Measurements from ENCODE around the gene PHETA2. TPM values are rescaled to one million over a fixed set of nuclear protein-coding genes. Genes with fewer than 3 reads are reported as not detected.

The PHETA2 gene
- polyA plus RNA-seq, 2 of the 4 experiments (the other 2 are of a cell fraction), result 0.03 TPM; not detected in 1

DNA sequence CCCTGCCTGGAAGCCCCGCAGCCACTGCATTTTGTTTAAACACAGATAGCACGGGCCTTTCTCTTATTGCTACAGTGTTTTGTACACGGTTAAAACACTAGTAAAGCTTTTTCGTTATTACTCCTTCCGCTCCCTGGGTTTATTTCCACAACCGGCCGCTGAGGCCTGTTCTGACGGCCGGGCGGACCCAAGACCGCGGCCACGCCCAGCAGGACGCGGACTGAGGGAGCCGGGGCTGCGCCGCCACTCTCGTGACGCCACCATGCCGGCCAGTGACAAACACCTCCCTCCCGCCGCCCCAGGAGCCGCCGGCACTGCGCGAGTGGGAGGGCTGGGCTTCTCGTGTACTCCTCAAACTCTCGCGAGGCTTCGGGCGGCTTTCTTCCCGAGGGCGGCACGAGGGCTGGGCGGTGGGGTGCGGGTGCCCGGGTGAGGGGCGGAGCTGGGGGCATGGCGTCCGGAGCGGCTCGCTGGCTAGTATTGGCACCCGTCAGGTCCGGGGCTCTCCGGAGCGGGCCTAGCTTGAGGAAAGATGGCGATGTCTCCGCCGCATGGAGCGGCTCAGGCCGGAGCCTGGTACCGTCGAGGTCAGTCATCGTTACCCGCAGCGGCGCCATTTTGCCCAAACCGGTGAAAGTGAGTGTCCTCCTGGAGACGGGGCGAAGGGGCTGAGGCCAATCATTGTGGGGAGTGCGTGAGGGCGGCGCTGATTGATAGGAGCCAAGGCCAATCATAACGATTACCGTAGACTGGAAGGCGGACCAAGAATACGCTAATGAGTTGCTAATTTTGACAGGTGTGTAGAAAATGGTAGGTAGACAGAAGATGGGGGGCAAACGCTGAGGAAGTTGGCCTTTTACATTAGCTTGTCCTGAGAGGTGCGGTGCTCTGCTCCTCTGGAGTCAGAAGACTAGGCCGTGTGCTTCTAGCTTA lies 5.5 kb downstream of the PHETA2 start, which contains the start of gene SMDT1 (continued):
- TF ChIP-seq, protein P1, sequence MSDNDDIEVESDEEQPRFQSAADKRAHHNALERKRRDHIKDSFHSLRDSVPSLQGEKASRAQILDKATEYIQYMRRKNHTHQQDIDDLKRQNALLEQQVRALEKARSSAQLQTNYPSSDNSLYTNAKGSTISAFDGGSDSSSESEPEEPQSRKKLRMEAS (IDR thresholded peaks at IDR 0.05), result peak; percentile 91
- no peak for TF ChIP-seq RCOR1 (IDR thresholded peaks at IDR 0.05; ENCODE audit: low read depth, low read length)
- no peak for TF ChIP-seq SMC3 (IDR thresholded peaks at IDR 0.05)
- TF ChIP-seq ZC3H11A (IDR thresholded peaks at IDR 0.05), result no peak
- TF ChIP-seq HOXA7 (CRISPR knock-in tag; IDR thresholded peaks at IDR 0.05), result no peak
- TF ChIP-seq HDAC2 (IDR thresholded peaks at IDR 0.05), result no peak
- TF ChIP-seq JUNB (IDR thresholded peaks at IDR 0.05), result no peak
- TF ChIP-seq NPAS2 (CRISPR knock-in tag; IDR thresholded peaks at IDR 0.05; ENCODE audit: borderline replicate concordance), result no peak
- TF ChIP-seq NR3C1 (IDR thresholded peaks at IDR 0.05), result no peak
- TF ChIP-seq MAZ (IDR thresholded peaks at IDR 0.05; ENCODE audit: borderline replicate concordance, low read depth, low read length), result 0 out of 2 replicates have a peak, but pooled peaks have one; percentile 12
- no peak for TF ChIP-seq ZNF302 (CRISPR knock-in tag; IDR thresholded peaks at IDR 0.05)
- peak; percentile 52; the same call in 1 of the 2 replicates for TF ChIP-seq HMGXB4 (CRISPR knock-in tag; IDR thresholded peaks at IDR 0.05; ENCODE audit: borderline replicate concordance)
- peak; percentile 95 for TF ChIP-seq HOXB13 (CRISPR knock-in tag; IDR thresholded peaks at IDR 0.05; ENCODE audit: low read depth)
- TF ChIP-seq EHMT2 (IDR thresholded peaks at IDR 0.05; ENCODE audit: low read depth), result no peak
- no peak for TF ChIP-seq FOSB (CRISPR knock-in tag; IDR thresholded peaks at IDR 0.05)
- peak; percentile 81; the same call in 1 of the 2 replicates for TF ChIP-seq EHF (CRISPR knock-in tag; IDR thresholded peaks at IDR 0.05)
- TF ChIP-seq, protein P2, sequence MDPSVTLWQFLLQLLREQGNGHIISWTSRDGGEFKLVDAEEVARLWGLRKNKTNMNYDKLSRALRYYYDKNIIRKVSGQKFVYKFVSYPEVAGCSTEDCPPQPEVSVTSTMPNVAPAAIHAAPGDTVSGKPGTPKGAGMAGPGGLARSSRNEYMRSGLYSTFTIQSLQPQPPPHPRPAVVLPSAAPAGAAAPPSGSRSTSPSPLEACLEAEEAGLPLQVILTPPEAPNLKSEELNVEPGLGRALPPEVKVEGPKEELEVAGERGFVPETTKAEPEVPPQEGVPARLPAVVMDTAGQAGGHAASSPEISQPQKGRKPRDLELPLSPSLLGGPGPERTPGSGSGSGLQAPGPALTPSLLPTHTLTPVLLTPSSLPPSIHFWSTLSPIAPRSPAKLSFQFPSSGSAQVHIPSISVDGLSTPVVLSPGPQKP (IDR thresholded peaks at IDR 0.05; ENCODE audit: low read depth, low read length), result no peak
- no peak for TF ChIP-seq POLR2AphosphoS2 (conservative IDR thresholded peaks at IDR 0.05; ENCODE audit: low read length)
- 0 out of 2 replicates have a peak, but pooled peaks have one; percentile 17 for TF ChIP-seq GATA3 (IDR thresholded peaks at IDR 0.05; ENCODE audit: borderline replicate concordance)
- TF ChIP-seq HOXB5 (CRISPR knock-in tag; IDR thresholded peaks at IDR 0.05), result peak; percentile 96
- TF ChIP-seq EP300 (IDR thresholded peaks at IDR 0.05), result no peak
- TF ChIP-seq, protein P3, sequence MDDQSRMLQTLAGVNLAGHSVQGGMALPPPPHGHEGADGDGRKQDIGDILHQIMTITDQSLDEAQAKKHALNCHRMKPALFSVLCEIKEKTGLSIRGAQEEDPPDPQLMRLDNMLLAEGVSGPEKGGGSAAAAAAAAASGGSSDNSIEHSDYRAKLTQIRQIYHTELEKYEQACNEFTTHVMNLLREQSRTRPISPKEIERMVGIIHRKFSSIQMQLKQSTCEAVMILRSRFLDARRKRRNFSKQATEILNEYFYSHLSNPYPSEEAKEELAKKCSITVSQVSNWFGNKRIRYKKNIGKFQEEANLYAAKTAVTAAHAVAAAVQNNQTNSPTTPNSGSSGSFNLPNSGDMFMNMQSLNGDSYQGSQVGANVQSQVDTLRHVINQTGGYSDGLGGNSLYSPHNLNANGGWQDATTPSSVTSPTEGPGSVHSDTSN (IDR thresholded peaks at IDR 0.05), result peak; percentile 94
- TF ChIP-seq CEBPB (IDR thresholded peaks at IDR 0.05), result no peak
- no peak for TF ChIP-seq KDM1A (IDR thresholded peaks at IDR 0.05; ENCODE audit: low read depth)
- TF ChIP-seq, protein P4, sequence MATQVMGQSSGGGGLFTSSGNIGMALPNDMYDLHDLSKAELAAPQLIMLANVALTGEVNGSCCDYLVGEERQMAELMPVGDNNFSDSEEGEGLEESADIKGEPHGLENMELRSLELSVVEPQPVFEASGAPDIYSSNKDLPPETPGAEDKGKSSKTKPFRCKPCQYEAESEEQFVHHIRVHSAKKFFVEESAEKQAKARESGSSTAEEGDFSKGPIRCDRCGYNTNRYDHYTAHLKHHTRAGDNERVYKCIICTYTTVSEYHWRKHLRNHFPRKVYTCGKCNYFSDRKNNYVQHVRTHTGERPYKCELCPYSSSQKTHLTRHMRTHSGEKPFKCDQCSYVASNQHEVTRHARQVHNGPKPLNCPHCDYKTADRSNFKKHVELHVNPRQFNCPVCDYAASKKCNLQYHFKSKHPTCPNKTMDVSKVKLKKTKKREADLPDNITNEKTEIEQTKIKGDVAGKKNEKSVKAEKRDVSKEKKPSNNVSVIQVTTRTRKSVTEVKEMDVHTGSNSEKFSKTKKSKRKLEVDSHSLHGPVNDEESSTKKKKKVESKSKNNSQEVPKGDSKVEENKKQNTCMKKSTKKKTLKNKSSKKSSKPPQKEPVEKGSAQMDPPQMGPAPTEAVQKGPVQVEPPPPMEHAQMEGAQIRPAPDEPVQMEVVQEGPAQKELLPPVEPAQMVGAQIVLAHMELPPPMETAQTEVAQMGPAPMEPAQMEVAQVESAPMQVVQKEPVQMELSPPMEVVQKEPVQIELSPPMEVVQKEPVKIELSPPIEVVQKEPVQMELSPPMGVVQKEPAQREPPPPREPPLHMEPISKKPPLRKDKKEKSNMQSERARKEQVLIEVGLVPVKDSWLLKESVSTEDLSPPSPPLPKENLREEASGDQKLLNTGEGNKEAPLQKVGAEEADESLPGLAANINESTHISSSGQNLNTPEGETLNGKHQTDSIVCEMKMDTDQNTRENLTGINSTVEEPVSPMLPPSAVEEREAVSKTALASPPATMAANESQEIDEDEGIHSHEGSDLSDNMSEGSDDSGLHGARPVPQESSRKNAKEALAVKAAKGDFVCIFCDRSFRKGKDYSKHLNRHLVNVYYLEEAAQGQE (IDR thresholded peaks at IDR 0.05), result peak; percentile 79
- no peak for TF ChIP-seq KDM5A (IDR thresholded peaks at IDR 0.05)
- TF ChIP-seq JUN (IDR thresholded peaks at IDR 0.05), result peak in 1 of 2 experiments; percentile 72; a peak in 3 of 5 replicates
- TF ChIP-seq RNF2 (IDR thresholded peaks at IDR 0.05; ENCODE audit: borderline replicate concordance, low read depth), result no peak
- TF ChIP-seq ESRRA (IDR thresholded peaks at IDR 0.05; ENCODE audit: borderline replicate concordance, low read length), result no peak
- TF ChIP-seq CHD4 (IDR thresholded peaks at IDR 0.05; ENCODE audit: borderline replicate concordance), result no peak
- no peak for TF ChIP-seq HES2 (IDR thresholded peaks at IDR 0.05)
- TF ChIP-seq RFX5 (IDR thresholded peaks at IDR 0.05), result no peak; the same call in 1 of the 2 replicates
- TF ChIP-seq PHF8 (IDR thresholded peaks at IDR 0.05; ENCODE audit: borderline replicate concordance, low read depth), result peak; percentile 70
- TF ChIP-seq FOSL2 (IDR thresholded peaks at IDR 0.05), result no peak
- TF ChIP-seq FOSL2 (CRISPR knock-in tag; IDR thresholded peaks at IDR 0.05), result no peak
